Liver (tissue), 9 donors: ENCODE data around the gene CRYBB3. TPM values are rescaled to one million over a fixed set of nuclear protein-coding genes. Genes with fewer than 3 reads are reported as not detected.

Experiments
- DNase-seq: peaks from one replicate; pipeline ENCODE4 v3.0.0-alpha.2; 2017; ENCODE audit warnings: low spot score
- H3K27ac ChIP-seq, 2 donors: one replicate each; pipeline ENCODE4 v1.7.0; 2013; ENCODE audit warnings: inconsistent platforms in 2 of 2, low read length in 2 of 2, control low read depth in 1 of 2, low read depth in 1 of 2, mild to moderate bottlenecking in 1 of 2
- H3K27me3 ChIP-seq, 4 donors: one replicate each; pipeline versions ENCODE4 v1.6.1 to v1.7.0; 2013; ENCODE audit warnings: low read length in 3 of 4, inconsistent platforms in 1 of 4, mild to moderate bottlenecking in 1 of 4, moderate library complexity in 1 of 4; ENCODE audit not compliant: control insufficient read depth in 4 of 4, insufficient read depth in 4 of 4
- H3K36me3 ChIP-seq, 4 donors: one replicate each; pipeline versions ENCODE4 v1.6.1 to v1.7.0; 2013; ENCODE audit warnings: low read length in 3 of 4, mild to moderate bottlenecking in 3 of 4, low read depth in 1 of 4, moderate library complexity in 1 of 4; ENCODE audit not compliant: control insufficient read depth in 4 of 4, insufficient read depth in 3 of 4
- H3K4me1 ChIP-seq, 4 donors: one replicate each; pipeline versions ENCODE4 v1.6.1 to v1.7.0; 2013; ENCODE audit warnings: low read length in 3 of 4, mild to moderate bottlenecking in 3 of 4, moderate library complexity in 1 of 4; ENCODE audit not compliant: control insufficient read depth in 4 of 4, insufficient read depth in 4 of 4
- H3K4me3 ChIP-seq, 3 donors: one replicate each; pipeline versions ENCODE4 v1.6.1 to v1.7.0; 2013; ENCODE audit warnings: low read length in 3 of 3, control low read depth in 1 of 3, low read depth in 1 of 3, mild to moderate bottlenecking in 1 of 3
- H3K9ac ChIP-seq, 2 donors: one replicate each; pipeline ENCODE4 v1.7.0; 2013; ENCODE audit warnings: low read length in 2 of 2, mild to moderate bottlenecking in 2 of 2, moderate library complexity in 2 of 2, control low read depth in 1 of 2, low read depth in 1 of 2
- H3K9me3 ChIP-seq, 4 donors: one replicate each; pipeline versions ENCODE4 v1.6.1 to v1.7.0; 2013; ENCODE audit warnings: low read length in 3 of 4; ENCODE audit not compliant: control insufficient read depth in 4 of 4
- CTCF ChIP-seq: fragments of 150-350 bp; IDR thresholded peaks from 2 replicates; pipeline ENCODE4 v1.5.1; 2017; ENCODE audit warnings: improper control_type of control experiment, low read depth, low read length; ENCODE audit not compliant: missing input control
- EGR1 ChIP-seq, 2 donors: IDR thresholded peaks; 2 replicates each; pipeline ENCODE4 v1.6.1; 2016 to 2018; ENCODE audit warnings: antibody characterized with exemption in 2 of 2, low read depth in 2 of 2
- FOXA2 ChIP-seq: IDR thresholded peaks from 2 replicates; pipeline ENCODE4 v1.6.1; 2016; ENCODE audit warnings: antibody characterized with exemption
- HNF4A ChIP-seq, 2 donors: conservative IDR thresholded peaks; 2 replicates each; pipeline ENCODE4 v1.6.1; 2016; ENCODE audit warnings: antibody characterized with exemption in 2 of 2, mild to moderate bottlenecking in 2 of 2
- HNF4G ChIP-seq: IDR thresholded peaks from 2 replicates; pipeline ENCODE4 v1.6.1; 2016; ENCODE audit warnings: antibody characterized with exemption
- JUND ChIP-seq, 2 donors: IDR thresholded peaks; 2 replicates each; pipeline ENCODE4 v1.6.1; 2016; ENCODE audit warnings: antibody characterized with exemption in 2 of 2
- NR2F2 ChIP-seq: IDR thresholded peaks from 2 replicates; pipeline ENCODE4 v1.6.1; 2016; ENCODE audit warnings: antibody characterized with exemption
- RAD21 ChIP-seq, 2 donors: IDR thresholded peaks; 2 replicates each; pipeline ENCODE4 v1.6.1; 2016; ENCODE audit warnings: antibody characterized with exemption in 2 of 2, mild to moderate bottlenecking in 2 of 2
- SP1 ChIP-seq: IDR thresholded peaks from 2 replicates; pipeline ENCODE4 v1.6.1; 2018; ENCODE audit warnings: antibody characterized with exemption, mild to moderate bottlenecking
- TAF1 ChIP-seq: conservative IDR thresholded peaks from 2 replicates; pipeline ENCODE4 v1.6.1; 2016; ENCODE audit warnings: antibody characterized with exemption, mild to moderate bottlenecking
- YY1 ChIP-seq: IDR thresholded peaks from 2 replicates; pipeline ENCODE4 v1.6.1; 2016; ENCODE audit warnings: antibody characterized with exemption, mild to moderate bottlenecking
- ZBTB33 ChIP-seq: IDR thresholded peaks from 2 replicates; pipeline ENCODE4 v1.6.1; 2016; ENCODE audit warnings: antibody characterized with exemption
- WGBS: extraction: QIAGEN DNeasy Blood & Tissue Kit; methylation state at CpG from one replicate; pipeline ENCODE4 v1.1.7; 2013; 5-methylcytosine and 5-hydroxymethylcytosine counted together
- polyA plus RNA-seq, 2 donors: library from polyadenylated mRNA; stranded (reverse) in 1 of 2; unstranded in 1 of 2; fragments of 200-250 nt in 1 of 2; fragments of >200 nt in 1 of 2; fragmentation: Nextera tagmentation in 1 of 2; extraction: Ambion mirVana in 1 of 2; gene quantifications; one replicate each; pipeline versions ENCODE4 v1.2.1 to v1.2.3, GENCODE V29; 2013 to 2015
- total RNA-seq, 2 donors: library from RNA; depleted of rRNA; stranded (reverse); fragments of >200 nt; gene quantifications; one replicate each; pipeline ENCODE4 v1.2.3, GENCODE V29; 2014
- TF ChIP-seq, protein P1 (sequence below): IDR thresholded peaks from 2 replicates; pipeline ENCODE4 v1.6.1; 2016; ENCODE audit warnings: antibody characterized with exemption
- donor health status: healthy.
- donor health status: healthy.
- donor health status: healthy.
- donor health status: healthy.
- donor health status: healthy.

CRYBB3 gene
- total and polyA plus RNA-seq, 4 donors, result 0.25 to 0.38 TPM; not detected in 2

GRCh38 chr22:25216230-25216629 is 16.6 kb downstream of the CRYBB3 start (continued):
- TF ChIP-seq HNF4A (conservative IDR thresholded peaks at IDR 0.05) (no peak), CTCF (no peak), JUND (IDR thresholded peaks at IDR 0.05) (no peak)

DNA sequence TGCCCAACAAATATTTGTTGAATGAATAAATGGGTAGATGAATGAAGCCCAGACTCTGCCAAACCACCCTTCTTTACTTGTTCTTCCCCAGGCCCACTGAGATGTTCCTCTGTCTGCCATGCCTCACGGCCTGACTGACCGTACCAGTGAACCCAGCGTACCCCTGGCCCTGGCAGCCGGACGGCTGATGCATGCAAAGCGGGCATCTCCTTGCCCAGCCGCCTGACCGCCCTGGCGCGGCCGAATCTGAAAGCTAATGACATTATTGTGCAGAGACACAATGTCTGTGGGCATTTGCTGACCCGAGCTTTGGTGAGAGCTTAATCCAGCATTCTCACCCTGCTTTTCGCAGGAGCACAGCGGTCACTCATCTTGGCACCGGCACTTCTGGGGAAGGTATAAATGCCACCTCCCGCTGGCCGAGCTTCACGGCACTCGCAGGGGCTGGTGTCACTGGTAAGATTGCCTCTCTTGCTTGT is 19.6 kb downstream of the CRYBB3 start, which contains the start of gene CRYBB2:
CRYBB2 (plus strand) TSS at position 429 of the 479 bp plus-strand sequence. CDS start 1,791 bp downstream, outside the sequence.
- no peak within 1 kb of the TSS for H3K4me3 ChIP-seq
- H3K4me1 ChIP-seq, result no peaks in the 10 kb centered on the region
- no peak for DNase-seq
- TF ChIP-seq HNF4G (no peak), FOXA2 (no peak), HNF4A (conservative IDR thresholded peaks at IDR 0.05) (no peak), EGR1 (IDR thresholded peaks at IDR 0.05; ENCODE audit: low read depth in 2 of 2) (no peak), NR2F2 (no peak), YY1 (no peak), ZBTB33 (no peak), CTCF (no peak), TAF1 (no peak), RAD21 (IDR thresholded peaks at IDR 0.05) (no peak), SP1 (no peak), JUND (IDR thresholded peaks at IDR 0.05) (no peak)
- TF ChIP-seq, protein P1, sequence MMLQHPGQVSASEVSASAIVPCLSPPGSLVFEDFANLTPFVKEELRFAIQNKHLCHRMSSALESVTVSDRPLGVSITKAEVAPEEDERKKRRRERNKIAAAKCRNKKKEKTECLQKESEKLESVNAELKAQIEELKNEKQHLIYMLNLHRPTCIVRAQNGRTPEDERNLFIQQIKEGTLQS, result no peak
- no peaks in the 10 kb centered on the region for H3K27me3 ChIP-seq
- no peaks in the 10 kb centered on the region for H3K9me3 ChIP-seq
- H3K27ac ChIP-seq, result no peak within 1 kb of the TSS
- H3K36me3 ChIP-seq, result no peaks in the 10 kb centered on the region
- no peak within 1 kb of the TSS for H3K9ac ChIP-seq
- WGBS, result 94% methylated on average over 19 of the region's 19 CpGs

DNA sequence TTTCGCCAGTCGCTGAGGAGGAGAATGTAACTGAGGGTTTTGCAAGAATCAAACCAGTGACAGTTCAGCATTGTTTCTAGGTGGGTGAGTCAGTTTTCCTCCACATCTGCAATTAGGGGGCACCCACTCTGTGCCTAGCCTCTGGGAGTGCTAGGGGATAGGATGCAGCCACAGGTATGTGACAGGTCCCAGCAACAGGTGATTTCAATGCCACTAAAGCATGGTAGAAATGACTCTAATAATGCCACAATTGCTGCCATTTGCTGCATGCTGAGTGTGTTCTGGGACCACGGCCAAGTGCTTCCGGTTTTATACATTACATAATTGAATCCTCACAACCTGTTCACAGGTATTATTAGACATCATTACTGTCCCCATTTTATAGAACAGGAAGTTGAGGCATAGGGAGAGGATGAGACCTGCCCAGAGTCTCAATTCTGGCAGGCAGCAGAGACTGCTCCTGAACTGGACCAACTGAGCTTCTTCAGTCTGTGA is 20.3 kb downstream of the CRYBB3 start:
- Histone ChIP-seq H3K36me3 (no peaks in the 10 kb centered on the region), H3K27me3 (no peaks in the 10 kb centered on the region), H3K4me1 (no peaks in the 10 kb centered on the region), H3K4me3 (no peak overlapping the region), H3K9me3 (no peaks in the 10 kb centered on the region), H3K9ac (no peak overlapping the region), H3K27ac (no peak overlapping the region)
- WGBS, result 57% methylated on average over 4 of the region's 4 CpGs
- no peak for TF ChIP-seq ZBTB33
- DNase-seq, result no peak
